AG20443 (cell line): ENCODE results near the gene LMNA.

Experiments used
- DNase-seq: peaks from one replicate; pipeline ENCODE4 v3.0.0; 2012; ENCODE audit warnings: low spot score, mixed read lengths

LMNA gene

DNA sequence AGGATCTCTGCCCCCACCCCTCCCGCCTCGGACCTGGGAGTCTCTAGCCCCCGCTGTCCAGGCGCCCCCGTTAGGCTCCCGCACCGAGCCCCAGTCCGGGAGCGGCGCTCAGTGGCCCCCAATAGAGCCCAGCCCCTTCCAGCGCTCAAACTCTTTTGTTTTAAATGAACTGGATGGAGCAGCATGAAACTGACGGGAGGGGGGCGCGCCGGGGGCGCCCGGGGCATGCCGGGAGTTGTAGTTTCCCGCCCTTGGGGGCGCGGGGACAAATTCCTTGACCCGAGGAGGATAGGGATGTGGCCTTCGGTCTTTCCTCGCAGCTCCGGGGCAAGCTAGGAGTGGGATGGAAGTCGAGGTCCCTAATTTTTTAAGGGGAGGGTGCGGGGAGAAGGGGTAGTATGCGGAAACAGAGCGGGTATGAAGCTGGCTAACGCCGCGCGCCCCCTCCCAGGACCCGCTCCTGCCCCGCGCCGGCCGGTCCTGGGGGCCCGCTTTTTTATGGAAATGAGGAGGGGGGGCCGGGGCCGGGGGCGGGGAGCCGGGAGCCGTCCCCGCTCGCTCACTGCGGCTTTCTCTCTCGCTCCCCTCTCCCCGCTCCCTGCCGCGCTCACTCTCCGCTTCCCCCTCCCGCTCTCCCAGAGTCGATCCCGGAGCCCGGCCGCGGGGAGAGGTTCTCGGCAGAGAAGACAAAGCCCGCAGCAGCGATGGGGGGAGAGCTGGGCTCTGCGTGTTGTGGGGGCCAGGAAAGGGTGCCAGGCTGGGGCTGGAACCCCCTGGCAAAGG lies 32.0 kb upstream of the LMNA start, which contains the start of gene MEX3A:
MEX3A (minus strand) TSS at position 157 of the 783 bp plus-strand sequence. CDS start 467 bp downstream, outside the sequence.
- peak; percentile 93 for DNase-seq

DNA sequence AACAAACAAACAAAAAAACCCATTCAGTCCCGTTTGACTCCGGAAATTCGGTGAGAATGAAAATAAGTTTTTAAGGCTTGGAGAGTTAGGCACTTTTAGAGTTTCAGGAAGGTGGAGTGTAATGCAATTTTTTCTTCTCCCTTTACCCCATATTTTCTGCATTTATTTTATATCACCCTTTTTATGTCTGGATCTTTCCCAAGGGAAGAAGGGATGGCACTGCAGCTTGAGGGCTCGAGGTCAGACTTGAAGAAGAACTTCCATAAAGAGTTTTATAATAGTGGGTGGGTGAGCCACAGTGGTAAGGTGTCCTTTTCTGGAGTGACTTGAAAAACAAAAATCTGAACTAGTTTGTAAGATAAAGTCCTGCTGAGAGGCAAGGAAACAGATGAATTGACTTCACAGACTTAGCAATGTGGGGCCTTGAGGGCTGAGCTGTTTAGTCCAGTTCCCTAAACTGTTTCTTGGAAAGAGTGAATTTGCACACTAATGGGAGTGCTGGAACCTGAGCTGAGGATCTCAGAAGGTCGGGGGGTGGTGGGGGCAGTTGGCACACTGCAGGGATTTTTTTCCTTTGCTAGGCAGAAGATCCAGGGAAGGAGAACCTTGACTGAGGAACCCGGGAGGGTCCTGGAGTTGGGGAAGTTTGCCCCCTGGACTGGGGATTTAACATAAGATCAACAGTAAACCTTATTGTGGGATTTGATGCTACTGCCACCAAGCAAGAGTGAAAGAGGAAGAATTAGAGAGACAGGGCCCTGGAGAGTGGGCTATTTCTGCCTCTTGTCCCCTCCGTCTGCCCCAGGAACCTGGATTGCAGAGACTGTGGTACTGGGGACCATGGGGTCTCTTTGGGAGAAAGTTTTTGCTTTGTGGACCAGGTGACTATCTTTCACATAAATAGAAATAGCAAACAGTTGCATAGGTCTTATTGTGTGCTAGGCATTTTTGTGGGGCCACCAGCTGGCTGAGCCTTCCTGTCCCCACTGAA lies 30.4 kb upstream of the LMNA start:
- DNase-seq: no peak

DNA sequence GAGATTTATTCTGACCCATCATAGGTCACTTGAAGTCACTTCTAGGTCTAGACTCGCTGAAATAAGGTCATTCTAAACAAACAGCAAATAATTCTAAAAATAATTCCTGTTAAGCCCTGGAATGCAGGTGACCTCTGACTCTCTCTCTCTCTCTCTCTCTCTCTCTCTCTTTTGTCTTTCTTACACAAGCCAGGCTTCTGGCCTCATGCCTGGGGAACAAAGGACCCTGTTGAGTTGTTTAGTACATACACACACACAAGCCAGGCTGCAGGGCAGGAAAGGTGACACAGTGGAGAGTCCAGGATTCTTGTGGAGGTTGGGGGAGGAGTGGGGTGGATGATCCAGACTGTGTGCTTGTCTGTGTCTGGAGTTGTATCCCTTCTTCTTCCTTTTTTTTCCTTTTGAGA lies 28.3 kb upstream of the LMNA start:
- no peak for DNase-seq

DNA sequence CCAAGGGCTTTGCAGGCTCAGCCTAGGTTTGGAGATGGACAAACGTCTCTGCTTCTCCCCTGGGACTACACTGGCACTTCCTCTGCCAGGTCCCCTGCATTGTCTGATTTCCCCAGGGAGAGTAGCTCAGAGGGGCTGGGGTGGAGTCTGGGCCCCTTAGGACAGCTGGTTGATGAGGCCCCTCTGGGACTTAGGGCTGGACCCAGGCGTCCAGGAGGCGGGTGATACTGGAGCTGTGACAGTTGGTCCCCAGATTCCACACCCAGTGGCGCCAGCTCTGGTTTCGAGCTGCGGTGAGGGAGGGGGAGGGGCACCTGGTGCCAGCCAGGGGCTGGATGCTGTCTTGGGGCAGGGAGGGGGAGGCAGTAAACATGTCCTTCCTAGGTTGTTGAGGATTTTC lies 24.8 kb upstream of the LMNA start:
- DNase-seq: no peak

DNA sequence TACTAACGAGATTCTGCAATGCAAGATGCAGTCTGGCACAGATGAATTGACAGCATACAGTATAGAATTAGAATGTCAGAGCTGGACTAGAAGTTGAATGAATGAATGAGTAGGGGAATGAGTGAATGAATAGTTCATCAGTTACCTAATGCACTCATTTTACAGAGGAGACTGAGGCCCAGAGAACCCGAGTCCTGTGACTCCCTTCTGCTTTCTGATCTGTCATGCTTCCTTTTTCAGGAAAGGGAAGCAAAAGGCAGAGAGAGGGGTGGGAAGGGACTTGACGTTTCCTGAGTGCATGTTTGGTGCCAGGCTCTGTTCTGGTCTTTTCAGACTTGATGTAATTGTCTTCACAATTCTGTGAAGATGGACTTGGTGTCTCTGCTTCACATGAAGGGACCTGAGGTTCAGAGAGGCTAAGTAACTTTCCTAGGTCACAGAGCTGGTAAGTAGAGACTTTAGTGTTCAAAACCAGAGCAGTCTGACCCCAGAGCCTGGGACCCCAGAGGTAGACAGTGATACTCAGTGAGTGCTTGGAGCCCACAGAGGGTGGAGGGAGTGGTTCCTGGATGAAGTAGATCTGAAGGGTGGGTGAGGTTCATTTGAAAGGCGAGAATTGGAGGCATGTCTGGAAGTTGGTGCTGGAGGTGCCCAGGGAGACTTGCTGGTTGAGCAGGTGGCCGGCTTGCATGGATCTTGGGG lies 24.2 kb upstream of the LMNA start:
- no peak for DNase-seq

DNA sequence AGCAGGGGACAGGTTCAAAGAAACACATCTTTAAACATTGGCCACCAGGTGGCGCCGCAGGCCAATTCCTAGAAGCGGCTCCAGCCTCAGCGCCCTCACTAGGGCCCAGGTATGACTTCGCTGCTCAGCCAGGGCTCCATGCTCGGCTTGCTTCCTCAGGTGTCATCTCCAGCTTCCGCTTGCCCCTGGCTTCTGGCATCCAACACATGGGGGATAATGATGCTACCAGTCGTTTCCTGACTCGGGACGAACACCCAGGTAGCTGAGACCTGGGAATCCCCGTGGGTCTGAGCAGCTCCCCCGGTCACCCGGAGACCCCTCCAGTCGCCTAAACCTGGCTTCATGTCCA lies 23.7 kb upstream of the LMNA start:
- peak; percentile 78 for DNase-seq

DNA sequence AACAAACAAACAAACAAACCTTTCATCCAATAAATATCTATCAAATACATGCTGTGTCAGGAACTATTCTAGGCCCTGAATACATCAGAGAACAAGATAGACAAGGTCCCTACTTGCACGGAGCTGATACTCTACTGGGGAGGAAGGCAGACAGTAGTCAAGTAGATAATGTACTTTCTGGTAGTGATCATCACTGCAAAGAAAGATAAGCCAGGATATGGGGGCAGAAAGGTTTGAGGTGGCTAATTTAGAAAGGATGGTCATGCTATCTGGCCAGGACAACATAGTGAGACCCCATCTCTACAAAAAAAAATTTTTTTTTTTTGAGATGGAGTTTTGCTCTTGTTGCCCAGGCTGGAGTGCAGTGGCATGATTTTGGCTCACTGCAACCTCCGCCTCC lies 22.9 kb upstream of the LMNA start:
- DNase-seq: no peak

DNA sequence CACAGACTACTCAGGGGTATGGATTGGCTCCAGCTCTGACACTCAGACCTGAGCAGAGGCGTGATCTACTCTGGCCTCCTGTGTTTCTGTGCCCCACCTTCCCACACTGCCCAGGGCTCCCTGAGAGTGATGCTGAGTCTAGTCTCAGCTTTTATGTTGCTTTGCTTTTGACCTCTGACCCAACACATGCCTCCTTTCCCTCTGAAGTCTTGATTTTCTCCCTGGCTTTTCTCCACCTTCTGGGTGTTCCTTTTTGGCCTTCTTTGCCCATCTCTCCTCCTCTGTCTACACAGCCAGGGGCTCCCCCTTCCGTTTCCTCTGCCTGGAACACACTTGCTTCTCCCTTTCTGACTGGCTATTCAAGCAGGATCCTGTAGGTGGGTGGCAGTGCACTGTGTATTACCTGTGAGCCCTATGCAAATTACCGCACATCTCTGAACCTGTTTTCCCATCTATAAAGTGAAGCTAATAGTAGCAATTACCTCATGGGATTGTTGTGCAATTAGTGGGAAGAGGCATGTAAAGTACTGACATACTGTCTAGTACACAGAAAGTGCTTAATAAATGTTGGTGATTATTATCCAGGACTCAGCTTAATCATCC lies 18.5 kb upstream of the LMNA start:
- no peak for DNase-seq

DNA sequence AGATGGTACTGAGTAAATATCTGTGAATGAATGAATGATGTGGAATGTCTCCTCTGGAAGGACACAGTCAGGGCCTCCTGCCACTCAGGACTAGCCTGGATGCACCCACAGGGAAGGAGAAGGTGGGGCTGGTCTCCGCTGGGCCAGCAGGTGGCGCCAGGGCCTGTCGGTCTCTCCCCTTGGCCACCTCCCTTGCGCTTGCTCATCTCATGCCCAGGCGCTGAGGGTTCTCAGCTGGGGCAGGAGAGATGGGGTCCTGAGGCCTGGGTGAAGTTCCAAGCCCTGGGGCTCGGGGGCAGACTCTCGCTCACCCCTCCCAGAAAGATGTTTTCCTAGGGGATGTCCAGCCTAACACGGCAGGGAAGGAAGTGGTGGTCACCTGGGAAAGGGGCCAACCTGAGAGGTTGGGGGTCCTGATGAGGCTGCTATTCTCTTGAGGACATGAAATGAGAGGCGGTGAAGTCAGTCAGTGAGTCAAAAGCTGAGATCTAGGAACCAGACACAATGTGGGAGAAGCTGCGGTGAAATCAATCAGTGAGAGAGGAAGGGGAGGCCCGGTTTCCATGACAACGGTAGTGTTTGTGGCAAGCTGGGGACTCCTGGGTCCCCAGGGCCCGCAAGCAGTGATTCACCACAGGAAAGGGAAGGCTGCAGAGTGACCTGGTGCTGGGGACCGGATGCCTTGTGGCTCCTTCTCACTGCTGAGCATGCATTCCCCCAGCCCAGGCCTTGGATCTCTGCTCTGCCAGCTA lies 17.7 kb upstream of the LMNA start:
- peak; percentile 91 for DNase-seq

DNA sequence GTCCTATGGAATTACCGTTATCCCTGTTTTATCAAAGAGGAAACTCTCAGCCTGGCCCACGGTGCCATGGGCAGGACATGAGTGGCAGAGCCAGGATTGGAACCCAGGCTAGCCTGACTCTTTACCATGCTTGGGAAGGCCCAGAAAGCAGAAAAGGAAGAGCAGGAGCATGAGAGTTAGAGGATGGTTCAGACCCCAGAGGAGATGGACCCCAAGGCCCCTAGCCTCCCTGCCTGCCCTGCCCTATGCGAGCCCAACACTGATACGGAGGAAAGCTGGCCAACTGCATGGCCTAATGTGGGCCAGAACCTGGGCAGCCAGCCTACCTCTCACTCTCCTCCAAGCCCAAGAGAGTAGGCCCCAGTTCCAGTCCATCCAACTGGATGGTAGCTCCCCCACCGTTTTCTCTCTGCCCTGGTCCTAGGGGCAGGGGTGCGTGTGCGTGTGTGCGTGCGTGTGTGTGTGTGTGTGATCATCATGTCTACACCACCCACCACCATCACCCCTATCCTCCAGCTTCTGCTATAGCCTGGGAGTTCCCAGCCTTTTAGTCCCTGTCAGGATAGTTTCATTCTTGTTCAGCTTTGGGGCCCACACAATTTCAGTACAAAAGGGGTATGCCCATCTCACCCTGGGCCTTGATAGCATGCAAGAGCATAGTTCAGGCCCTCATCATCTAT lies 16.9 kb upstream of the LMNA start:
- no peak for DNase-seq

DNA sequence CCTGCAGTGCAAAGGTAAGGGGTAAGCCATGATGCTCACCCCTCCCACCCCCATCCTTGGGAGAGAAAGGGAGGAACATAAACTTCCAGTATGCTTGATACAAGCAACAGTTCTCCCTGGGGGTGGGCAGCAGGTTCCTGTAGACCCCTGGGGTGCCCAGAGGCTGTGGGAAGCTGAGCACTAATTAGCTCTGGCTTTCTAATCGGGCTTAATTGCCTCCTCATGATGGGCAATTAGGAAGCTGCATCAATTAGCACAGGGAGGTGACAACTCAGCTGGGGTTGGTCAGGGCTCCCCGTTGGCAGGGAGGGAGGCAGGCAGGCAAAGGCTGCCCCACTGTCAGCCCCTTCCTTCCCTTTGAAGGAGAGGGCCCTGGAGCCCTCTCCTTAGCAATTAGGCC lies 15.7 kb upstream of the LMNA start:
- DNase-seq: no peak

DNA sequence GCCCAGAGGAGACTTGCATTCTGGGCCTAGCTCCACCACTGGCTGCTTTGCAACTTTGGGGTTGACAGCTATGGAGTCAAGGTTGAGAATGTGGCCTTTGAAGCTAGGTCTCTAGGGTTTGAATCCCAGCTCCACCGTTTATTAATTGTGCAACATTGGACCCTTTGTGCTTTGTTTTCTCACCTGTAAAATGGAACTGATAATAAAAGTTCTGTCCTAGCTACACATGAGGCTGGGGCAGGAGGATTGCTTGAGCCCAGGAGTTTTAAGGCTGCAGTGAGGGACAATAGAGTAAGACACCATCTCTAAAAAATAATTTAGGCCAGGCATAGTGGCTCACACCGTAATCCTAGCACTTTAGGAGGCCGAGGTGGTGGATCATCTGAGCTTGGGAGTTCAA lies 15.2 kb upstream of the LMNA start:
- no peak for DNase-seq

DNA sequence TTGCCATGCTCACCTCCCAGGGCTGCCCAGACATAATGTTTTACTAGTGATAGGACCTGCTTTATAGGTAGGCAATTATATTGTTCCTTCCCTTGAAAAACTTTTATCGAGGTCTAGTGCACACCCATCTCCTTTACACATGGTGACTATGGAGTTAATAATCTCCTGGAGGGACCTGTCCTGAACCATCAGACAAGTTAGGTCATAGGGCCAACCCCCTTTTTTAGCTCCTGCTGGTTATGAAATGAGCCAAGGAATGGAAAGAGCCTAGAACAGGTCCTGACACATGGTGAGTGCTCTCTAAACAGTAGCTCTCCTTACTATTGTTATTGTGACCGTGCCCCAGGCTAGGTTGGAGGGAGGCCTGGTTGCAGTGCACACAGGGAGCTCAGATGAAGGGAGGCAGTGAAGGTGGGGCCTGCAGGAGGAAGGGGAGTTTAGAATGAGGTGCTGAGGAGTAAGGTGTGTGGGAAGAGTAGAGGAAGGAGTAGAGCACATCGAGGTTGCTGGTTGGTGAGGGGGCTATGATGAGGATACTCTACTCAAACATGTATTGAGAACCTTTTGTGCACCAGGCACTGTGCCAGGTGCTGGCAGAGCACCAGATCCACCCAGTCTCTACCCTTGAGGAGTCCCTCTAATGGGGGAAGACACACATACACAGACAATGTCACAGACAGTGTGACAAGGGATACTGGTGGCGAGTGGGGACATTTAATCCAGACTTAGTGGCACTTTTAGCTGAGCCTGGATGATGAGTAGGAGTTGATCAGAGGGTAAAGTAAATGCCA lies 14.1 kb upstream of the LMNA start:
- no peak for DNase-seq

DNA sequence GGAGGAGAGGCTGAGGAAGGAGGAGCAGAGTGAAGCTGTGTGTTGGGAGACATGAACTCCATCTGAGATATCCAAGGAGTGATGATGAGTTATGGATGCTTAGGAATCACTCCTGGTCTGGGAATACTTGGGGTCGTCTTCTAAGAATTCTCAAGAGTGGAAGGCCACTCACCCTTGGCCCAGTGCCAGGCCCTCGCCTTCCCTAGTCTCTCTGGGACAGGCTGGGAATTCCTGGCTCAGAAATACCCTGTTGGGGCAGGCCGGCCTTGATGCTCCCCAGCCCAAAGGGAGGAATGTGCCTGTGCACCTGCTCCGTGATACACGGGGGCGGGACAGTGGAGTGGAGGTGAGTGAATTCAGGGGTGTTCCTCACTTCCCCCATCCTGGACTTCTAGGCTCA lies 12.6 kb upstream of the LMNA start:
- DNase-seq: no peak

DNA sequence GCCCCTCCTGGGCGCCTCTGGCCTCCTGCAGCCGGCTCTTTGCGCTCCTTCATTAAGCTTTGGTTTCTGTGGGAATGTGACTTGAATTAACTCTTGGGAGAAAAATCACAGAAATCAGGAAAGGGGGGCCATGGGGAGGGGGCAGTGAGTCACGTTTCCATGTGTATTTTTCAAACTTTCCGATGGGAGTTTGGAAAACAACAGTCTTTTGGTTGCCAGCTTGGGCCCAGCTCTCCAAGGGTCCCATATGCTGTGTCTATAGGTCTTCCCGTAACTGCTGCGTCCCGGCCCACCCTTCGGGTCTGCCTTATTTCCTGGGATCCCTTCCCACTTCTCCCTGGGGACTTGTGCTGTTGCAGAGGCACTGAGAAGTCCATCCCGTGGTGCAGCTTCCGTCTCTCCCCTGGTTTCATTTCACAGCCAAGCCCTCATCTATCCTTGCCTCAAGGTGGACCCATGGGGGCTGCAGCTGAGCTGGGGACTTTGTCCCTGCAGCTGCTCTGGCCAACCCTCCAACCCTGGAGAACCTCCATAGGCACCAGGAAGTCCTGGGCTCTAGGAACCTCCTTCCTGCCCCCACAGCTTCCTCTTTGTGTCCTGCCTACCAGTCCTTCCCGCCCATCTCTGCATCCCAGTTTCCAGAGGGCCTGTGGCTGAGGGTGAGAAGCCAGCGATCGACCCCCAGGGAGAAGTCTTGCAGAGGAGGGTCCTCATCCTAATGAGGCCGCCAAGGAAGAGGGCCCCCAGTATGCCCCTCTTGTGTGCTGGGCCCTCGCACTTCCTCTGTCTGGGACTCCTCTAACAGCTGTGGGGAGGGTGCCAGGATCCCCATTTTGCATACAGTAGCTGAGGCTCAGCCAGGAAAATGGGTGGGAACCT lies 11.6 kb upstream of the LMNA start:
- DNase-seq: peak; percentile 52

DNA sequence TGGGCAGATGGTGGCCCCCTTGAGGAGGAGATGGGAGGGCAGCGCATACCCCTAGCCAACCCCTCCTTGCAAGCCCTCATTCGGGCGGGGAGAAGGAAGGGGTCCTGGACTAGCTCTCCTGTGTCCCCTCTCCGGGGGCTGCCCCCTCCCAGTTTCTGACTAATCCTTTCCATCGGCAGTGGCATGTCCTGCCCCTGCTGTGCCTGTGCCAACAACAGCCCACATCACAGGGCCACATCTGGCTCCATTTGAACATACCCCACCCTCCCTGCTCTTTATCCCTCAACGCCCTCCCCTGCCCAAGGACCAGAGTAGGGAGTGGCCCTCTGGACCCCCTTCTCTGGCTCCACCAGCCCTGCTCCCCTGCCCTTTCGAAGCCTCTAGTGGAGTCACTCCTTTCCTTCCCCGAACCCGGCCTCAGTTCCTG lies 11.0 kb upstream of the LMNA start:
- DNase-seq: peak; percentile 85

DNA sequence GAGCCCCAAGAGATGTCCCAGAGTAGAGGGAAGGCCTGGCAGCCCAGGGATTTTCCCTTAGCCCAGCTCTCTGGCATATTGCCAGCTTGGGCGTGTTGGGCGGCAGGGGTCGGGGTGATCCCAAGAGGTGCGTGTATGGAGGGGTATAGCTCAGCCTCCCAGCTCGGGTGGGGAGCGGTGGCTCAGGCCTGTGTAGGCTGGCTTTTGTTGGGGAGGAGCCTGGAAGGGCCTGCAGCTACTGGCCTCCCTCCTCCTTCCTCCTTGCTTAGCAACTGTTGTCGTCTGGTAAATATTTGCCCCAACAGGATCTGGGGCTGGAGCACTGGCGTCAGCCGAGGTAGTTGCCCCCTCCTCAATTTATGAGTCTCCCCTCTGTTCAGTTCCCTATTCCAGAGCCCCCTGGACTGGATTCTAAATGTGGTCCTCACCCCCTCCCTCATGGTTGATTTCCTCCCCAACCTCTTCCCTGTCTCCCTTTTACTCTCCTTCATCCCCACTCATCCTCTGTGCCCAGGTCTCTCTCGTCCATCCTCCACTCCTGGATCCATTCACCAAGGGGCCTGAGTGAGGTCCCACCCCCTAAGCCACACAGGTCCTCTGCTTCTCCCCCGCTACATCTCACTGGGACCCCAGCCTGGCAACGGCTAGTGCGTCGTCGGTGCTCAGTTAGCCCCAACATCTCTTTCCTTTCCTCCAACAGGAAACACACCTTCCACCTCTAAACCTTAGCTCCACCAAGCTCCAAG lies 10.3 kb upstream of the LMNA start:
- DNase-seq: peak; percentile 91
